SK-N-MC (cell line): Measurements from ENCODE around the gene SGF29.

ENCODE experiments used
- EZH2 ChIP-seq: fragments of 200-600 bp; sonication (generic); IDR thresholded peaks from one replicate; pipeline ENCODE4 v1.6.1; 2017; ENCODE audit warnings: antibody characterized with exemption
- FOXP2 ChIP-seq: optimal IDR thresholded peaks from 2 replicates; pipeline ENCODE3; 2011; ENCODE audit warnings: mild to moderate bottlenecking, moderate library complexity; ENCODE audit not compliant: insufficient read depth; ENCODE audit errors: extremely low read length, control extremely low read depth
- POLR2AphosphoS5 ChIP-seq: IDR thresholded peaks from 2 replicates; pipeline ENCODE4 v1.6.1; 2012; ENCODE audit warnings: mild to moderate bottlenecking, low read depth, low read length, borderline replicate concordance

DNA sequence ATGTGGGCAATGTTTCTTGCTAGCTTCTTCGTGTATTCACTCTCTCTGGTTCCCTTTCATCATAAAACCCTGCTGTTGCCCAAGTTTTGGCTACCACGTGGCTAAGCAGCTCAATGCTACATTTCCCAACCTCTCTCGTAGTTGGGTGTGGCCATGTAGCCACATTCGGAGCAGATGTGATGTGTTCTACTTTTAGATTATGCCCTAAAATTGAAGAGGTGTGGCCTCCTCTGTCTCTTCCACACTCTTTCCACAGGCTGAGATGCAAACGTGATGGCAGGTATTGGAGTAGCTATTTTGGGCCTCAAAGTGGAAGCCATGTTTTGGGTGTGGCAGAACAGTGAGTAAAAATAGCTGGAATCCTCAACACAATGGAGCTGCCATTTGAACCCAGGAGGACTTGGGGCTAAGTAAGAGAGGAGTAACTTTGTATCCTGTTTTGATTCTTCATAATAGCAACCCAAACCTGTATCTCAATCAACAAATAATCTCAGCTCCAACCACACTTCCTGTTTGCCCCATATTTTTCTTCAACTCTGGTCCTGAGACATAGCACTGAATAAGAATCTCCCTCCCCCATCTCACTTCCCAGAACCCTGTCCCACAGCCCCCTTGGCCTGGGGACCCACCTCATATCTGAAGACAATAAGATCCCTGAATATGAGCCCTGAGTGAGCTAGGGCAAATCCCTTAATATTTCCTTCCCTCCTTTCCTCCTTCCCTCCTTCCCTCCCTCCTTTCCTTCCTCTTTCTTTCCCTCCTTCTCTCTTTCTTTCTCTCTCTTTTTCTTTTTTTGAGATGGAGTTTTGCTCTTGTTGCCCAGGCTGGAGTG is 19.0 kb upstream of the SGF29 start:
- TF ChIP-seq POLR2AphosphoS5 (no peak), EZH2 (no peak), FOXP2 (no peak)
